ENCODE measurements around the gene EIF3A. TPM values are rescaled to one million over a fixed set of nuclear protein-coding genes. Genes with fewer than 3 reads are reported as not detected.
"Not testable (repeated sequence)": the region's sequence is repeated elsewhere in the genome, so short reads cannot be mapped to it uniquely, and the experiment has no call there.

EIF3A gene
- total and polyA plus RNA-seq, 9 of the 15 experiments (the other 6 are each of a cell fraction or from before 2014, with no cell fraction given): 19.6 to 163 (median 102) TPM

GRCh38 chr10:119028900-119029612 lies 51.6 kb downstream of the EIF3A start (continued):
- TF ChIP-seq CXXC5 (CRISPR knock-in tag; IDR thresholded peaks at IDR 0.05) (peak; percentile 12; the same call in 1 of the 2 replicates), ZNF512 (tag; IDR thresholded peaks at IDR 0.05) (no peak; the same call in 1 of the 2 replicates), ADNP (tag; IDR thresholded peaks at IDR 0.05) (no peak)

GRCh38 chr10:119028445-119028899 lies 52.1 kb downstream of the EIF3A start:
- H3K4me3 ChIP-seq, FAIRE-seq: not testable (repeated sequence)
- WGBS (ENCODE audit: insufficient coverage, low coverage, missing lambda C conversion rate): 31% methylated on average over 8 of the region's 10 CpGs

More at GRCh38 chr10:119028445-119028899, 52.1 kb downstream of the EIF3A start:
- Histone ChIP-seq H3K9ac (ENCODE audit: insufficient read depth in 1 of 2, low read depth in 2 of 2, low read length in 2 of 2) (peak overlapping the region in 1 of 2 experiments; percentile 50; a peak in 2 of 4 replicates), H3K4me1 (replicated peaks in 1 of 2; ENCODE audit: control insufficient read depth in 2 of 2, insufficient read depth in 2 of 2, low read length in 2 of 2) (peaks cover 3 to 24% of the 10 kb centered on the region in 2 experiments; a peak in 3 of 5 replicates), H3K27me3 (ENCODE audit: control insufficient read depth in 2 of 2, insufficient read depth in 2 of 2, low read length in 2 of 2) (peaks cover 4 to 21% of the 10 kb centered on the region in 2 experiments), H2AFZ (ENCODE audit: low read depth, low read length) (0 out of 2 replicates have a peak overlapping the region, but pooled peaks have one; percentile 44), H3K36me3 (ENCODE audit: control insufficient read depth, insufficient read depth, low read length) (peaks cover 18% of the 10 kb centered on the region; the same call in 1 of the 3 replicates)
- TF ChIP-seq ZNF512 (tag; IDR thresholded peaks at IDR 0.05): peak; percentile 54
- in situ Hi-C loops (cut with MboI); POLR2A ChIA-PET; H3K79me2 ChIP-seq (ENCODE audit: control insufficient read depth, insufficient read depth, low read length); ATAC-seq; BruUV-seq (replicated peaks); H3K9me1 ChIP-seq (ENCODE audit: control insufficient read depth, insufficient read depth, low read length); CTCF ChIA-PET (ENCODE audit: low intra/inter-chr PET ratio); H3K4me2 ChIP-seq (ENCODE audit: insufficient read depth, low read length); DNase-seq (ENCODE audit: extremely low read depth in 1 of 4, low spot score in 3 of 4); intact Hi-C loops (cut with micrococcal nuclease); H3K27ac ChIP-seq (ENCODE audit: extremely low read depth, low read depth, low read length); H4K20me1 ChIP-seq (replicated peaks; ENCODE audit: control insufficient read depth, insufficient read depth, low read length); H3K9me3 ChIP-seq (replicated peaks; ENCODE audit: control insufficient read depth, insufficient read depth, low read depth, low read length): not testable (repeated sequence)

All from K562 (cell line).